Retinal pigment epithelial cell (primary cell): ENCODE measurements around the gene ADORA1.

ENCODE experiments used
- DNase-seq: peaks from one replicate; pipeline ENCODE4 v3.0.0-alpha.2; 2010; ENCODE audit warnings: low read depth
- H3K4me3 ChIP-seq: 2 replicates; pipeline ENCODE4 v1.5.1; 2011; ENCODE audit warnings: mild to moderate bottlenecking, low read length, control low read depth, moderate library complexity
- CTCF ChIP-seq: conservative IDR thresholded peaks from 2 replicates; pipeline ENCODE4 v1.5.1; 2011; ENCODE audit warnings: low read depth, low read length, control low read depth, inconsistent platforms

Gene ADORA1

GRCh38 chr1:203216274-203217138 lies 89.0 kb downstream of the ADORA1 start:
- TF ChIP-seq CTCF, result peak; percentile 63
- DNase-seq, result peak; percentile 14
- H3K4me3 ChIP-seq, result no peak overlapping the region
